Upper lobe of right lung (tissue), 1 donor: Measurements from ENCODE around the gene SHKBP1. TPM values are rescaled to one million over a fixed set of nuclear protein-coding genes. Genes with fewer than 3 reads are reported as not detected.

Experiments used
- ATAC-seq: fragments of 200-7000 bp; cut with Tn5 transposase; one replicate; pipeline ENCODE4 v1.9.1; 2020; ENCODE audit warnings: mild to moderate bottlenecking, moderate library complexity
- DNase-seq: peaks from one replicate; pipeline ENCODE4 v3.0.0-alpha.2; 2020
- H3K27ac ChIP-seq: fragments of 200-600 bp; one replicate; pipeline ENCODE4 v1.8.0; 2022
- H3K27me3 ChIP-seq: fragments of 200-600 bp; one replicate; pipeline ENCODE4 v1.8.0; 2022; ENCODE audit warnings: mild to moderate bottlenecking
- H3K36me3 ChIP-seq: fragments of 200-600 bp; one replicate; pipeline ENCODE4 v1.8.0; 2022
- H3K4me1 ChIP-seq: fragments of 200-600 bp; one replicate; pipeline ENCODE4 v1.8.0; 2022
- H3K4me3 ChIP-seq: fragments of 200-600 bp; one replicate; pipeline ENCODE4 v1.8.0; 2022; ENCODE audit warnings: mild to moderate bottlenecking
- H3K9me3 ChIP-seq: fragments of 200-600 bp; one replicate; pipeline ENCODE4 v1.8.0; 2022
- intact Hi-C: fragments of 100-400 bp; cut with DNase I; formaldehyde crosslinking; loops from one replicate; pipeline ENCODE4 v1.11.0; 2022
- total RNA-seq: library from RNA; stranded (reverse); fragmentation: NEBNext Ultra II Directional; extraction: Animal tissue kit (Norgen Biotek cat#: 25700); gene quantifications from one replicate; pipeline ENCODE4 v1.2.1, GENCODE V29; 2021
- TF ChIP-seq, protein P1 (sequence below): fragments of 200-600 bp; IDR thresholded peaks from one replicate; pipeline ENCODE4 v1.8.0; 2022; ENCODE audit warnings: antibody characterized with exemption
- donor health status: DM: no; HTN: yes; CAD: no; lungs with severe emphysema.

Gene SHKBP1
- total RNA-seq, 1 donor from 2014 or later = 68.1 TPM

DNA sequence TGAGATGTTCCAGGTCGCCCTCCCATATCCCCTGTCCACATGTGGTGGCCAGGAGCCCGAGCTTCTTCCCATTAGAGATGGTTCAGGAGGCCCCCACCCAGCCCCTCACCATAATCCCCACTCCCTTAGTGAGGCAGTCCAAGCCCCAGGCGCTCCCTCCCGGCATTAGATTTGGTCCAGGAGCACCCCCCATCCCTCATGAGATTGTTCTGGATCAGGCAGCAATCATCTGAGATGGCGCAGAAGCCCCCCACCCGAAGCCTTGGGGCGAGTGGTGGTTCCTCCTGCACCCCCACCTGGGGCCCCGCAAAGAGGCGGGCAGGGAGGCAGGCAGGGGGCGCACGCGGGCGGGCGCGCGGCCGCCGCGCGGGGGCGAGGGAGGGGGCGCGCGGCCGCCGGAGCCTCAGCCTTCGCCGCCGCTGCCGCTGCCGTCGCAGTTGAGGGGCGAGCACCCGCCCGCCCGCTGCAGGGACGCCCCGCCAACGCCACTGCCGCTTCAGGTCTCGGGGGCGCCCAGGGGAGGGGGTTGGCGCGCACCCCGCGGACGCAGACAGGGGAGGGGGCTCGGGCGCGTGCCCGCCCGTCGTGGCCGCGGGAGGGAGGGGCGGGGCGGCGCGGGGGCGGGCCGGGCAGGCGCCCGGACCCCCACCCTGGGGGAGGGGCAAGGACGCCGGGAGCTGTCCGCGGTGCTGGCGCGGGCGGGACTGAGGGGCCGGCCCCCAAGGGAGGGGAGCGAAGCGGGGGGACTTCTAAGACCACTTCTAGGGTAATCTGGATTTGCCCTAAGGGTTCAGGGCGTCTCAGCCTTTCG, 46.4 kb upstream of the SHKBP1 start:
- DNase-seq (no peak), ATAC-seq (no peak)
- H3K4me1 ChIP-seq = peaks cover 3% of the 10 kb centered on the region
- H3K9me3 ChIP-seq = no peaks in the 10 kb centered on the region
- intact Hi-C loops = no loop called here
- H3K4me3 ChIP-seq = no peak overlapping the region
- H3K27ac ChIP-seq = no peak overlapping the region
- H3K27me3 ChIP-seq = no peaks in the 10 kb centered on the region
- H3K36me3 ChIP-seq = no peaks in the 10 kb centered on the region
- TF ChIP-seq, protein P1, sequence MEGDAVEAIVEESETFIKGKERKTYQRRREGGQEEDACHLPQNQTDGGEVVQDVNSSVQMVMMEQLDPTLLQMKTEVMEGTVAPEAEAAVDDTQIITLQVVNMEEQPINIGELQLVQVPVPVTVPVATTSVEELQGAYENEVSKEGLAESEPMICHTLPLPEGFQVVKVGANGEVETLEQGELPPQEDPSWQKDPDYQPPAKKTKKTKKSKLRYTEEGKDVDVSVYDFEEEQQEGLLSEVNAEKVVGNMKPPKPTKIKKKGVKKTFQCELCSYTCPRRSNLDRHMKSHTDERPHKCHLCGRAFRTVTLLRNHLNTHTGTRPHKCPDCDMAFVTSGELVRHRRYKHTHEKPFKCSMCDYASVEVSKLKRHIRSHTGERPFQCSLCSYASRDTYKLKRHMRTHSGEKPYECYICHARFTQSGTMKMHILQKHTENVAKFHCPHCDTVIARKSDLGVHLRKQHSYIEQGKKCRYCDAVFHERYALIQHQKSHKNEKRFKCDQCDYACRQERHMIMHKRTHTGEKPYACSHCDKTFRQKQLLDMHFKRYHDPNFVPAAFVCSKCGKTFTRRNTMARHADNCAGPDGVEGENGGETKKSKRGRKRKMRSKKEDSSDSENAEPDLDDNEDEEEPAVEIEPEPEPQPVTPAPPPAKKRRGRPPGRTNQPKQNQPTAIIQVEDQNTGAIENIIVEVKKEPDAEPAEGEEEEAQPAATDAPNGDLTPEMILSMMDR = no peak

DNA sequence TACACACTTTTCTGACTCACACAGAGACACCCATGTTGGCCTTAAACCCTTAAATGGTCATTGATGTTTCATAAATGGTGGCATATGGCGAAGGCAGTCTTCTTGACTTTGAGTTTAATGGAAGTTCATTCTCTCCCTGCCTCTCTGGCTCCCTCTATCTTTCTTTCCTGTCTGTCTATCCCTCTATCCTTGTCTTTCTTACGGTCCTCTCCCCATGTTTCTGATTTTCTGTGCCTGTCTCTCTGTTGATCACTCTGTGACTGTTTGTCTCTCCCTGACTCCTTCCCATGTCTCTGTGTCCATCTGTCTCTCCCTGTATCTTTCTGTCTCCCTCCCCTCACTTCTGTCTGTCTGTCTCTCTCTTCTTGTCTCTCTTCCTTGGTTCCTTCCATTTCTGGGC, 43.2 kb upstream of the SHKBP1 start:
- Histone ChIP-seq H3K4me3 (no peak overlapping the region), H3K27me3 (no peaks in the 10 kb centered on the region), H3K9me3 (no peaks in the 10 kb centered on the region), H3K36me3 (no peaks in the 10 kb centered on the region), H3K27ac (no peak overlapping the region), H3K4me1 (peaks cover 3% of the 10 kb centered on the region)
- intact Hi-C loops = no loop called here
- DNase-seq (no peak), ATAC-seq (no peak)
- TF ChIP-seq, protein P1 = no peak

DNA sequence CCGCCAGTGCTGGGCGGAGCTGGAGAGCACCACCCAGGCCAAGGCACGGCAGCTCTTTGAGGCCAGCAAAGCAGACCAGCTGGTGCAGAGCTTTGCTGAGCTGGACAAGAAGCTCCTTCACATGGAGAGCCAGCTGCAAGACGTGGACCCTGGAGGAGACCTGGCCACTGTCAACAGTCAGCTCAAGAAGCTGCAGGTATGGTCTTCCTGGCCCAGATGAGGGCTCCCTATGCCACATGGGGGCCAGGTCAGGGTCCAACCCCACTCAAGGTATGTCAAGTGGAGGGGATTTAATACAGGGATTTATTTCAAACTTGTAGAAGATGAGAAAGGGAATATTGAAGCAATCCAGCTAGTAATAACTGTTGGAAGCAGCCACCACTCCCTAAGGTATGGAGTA, 42.5 kb upstream of the SHKBP1 start:
- ATAC-seq (no peak), DNase-seq (no peak)
- TF ChIP-seq, protein P1 = no peak
- no peaks in the 10 kb centered on the region for H3K9me3 ChIP-seq
- H3K4me3 ChIP-seq = no peak overlapping the region
- H3K27ac ChIP-seq = no peak overlapping the region
- H3K36me3 ChIP-seq = no peaks in the 10 kb centered on the region
- intact Hi-C loops = no loop called here
- H3K4me1 ChIP-seq = peaks cover 3% of the 10 kb centered on the region
- no peaks in the 10 kb centered on the region for H3K27me3 ChIP-seq

DNA sequence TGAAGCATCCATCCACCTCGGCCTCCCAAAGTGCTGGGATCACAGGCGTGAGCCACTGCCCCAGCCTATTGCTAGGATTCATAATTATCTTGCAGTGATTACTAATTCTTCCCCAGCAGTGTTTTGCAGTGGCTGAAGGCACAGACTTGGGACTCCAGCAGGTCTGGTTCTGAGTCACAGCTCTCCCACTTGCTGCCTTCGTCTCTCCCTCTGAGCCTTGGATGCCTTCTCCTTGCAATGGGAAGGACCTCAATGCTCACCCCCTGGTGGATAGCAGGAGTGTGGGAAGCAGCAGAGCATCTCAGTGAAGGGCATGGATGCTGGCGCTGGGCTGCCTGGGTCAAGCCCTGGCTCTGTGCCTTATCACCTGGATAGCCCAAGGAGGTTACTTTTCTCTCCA, 37.6 kb upstream of the SHKBP1 start:
- Histone ChIP-seq H3K4me1 (no peaks in the 10 kb centered on the region), H3K9me3 (no peaks in the 10 kb centered on the region), H3K4me3 (no peak overlapping the region), H3K36me3 (no peaks in the 10 kb centered on the region), H3K27ac (no peak overlapping the region), H3K27me3 (no peaks in the 10 kb centered on the region)
- TF ChIP-seq, protein P1 = no peak
- ATAC-seq (no peak), DNase-seq (no peak)
- intact Hi-C loops = no loop called here

DNA sequence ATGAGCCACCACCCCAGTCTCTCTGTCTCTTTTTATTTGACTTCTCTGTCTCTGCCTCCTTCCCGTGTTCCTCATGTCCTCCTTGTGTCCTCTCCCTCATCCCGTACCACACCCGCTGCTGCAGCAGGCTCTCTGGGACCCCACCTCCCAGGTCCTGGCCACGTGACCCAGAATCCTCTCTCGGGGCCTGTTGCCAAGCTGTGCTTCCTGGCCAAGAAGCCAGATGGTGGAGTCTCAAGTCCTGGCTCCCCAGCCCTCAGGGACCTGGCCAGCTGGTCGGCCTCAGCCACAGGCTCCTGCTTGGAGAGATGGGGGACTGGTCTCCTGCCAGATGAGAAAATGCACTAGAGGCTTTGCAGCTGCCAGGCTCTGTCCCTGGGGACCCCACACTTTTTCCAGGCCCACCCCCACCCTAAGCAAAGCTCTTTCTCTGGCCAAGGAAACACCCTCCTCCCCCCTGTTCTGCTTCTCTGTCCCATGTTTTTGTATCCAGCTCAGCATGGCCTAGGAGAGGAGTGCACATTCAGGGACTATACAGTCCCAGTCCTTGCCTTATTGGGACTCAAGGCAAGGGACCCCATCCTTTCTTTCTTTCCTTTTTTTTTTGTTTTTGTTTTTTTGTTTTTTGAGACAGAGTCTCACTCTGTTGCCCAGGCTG, 34.3 kb upstream of the SHKBP1 start:
- DNase-seq (peak; percentile 80), ATAC-seq (peak; percentile 64)
- Histone ChIP-seq H3K27me3 (no peaks in the 10 kb centered on the region), H3K4me3 (no peak overlapping the region), H3K4me1 (no peaks in the 10 kb centered on the region), H3K36me3 (no peaks in the 10 kb centered on the region), H3K9me3 (no peaks in the 10 kb centered on the region), H3K27ac (no peak overlapping the region)
- TF ChIP-seq, protein P1 = no peak
- intact Hi-C loops = no loop called here
